ENCODE results near the gene KRT78.

Gene KRT78

GRCh38 chr12:52818887-52819420, 29.8 kb downstream of the KRT78 start:
- in situ Hi-C loops (cut with HindIII; ENCODE audit: low pct_ligation_motif_present, low pct_unique_long_range_greater_than_20kb, low sequenced_read_pairs): no loop called here
- no peak for DNase-seq

GRCh38 chr12:52818388-52818787, 30.4 kb downstream of the KRT78 start:
- no peak for DNase-seq

GRCh38 chr12:52817699-52818238, 31.0 kb downstream of the KRT78 start:
- in situ Hi-C loops (cut with HindIII; ENCODE audit: low pct_ligation_motif_present, low pct_unique_long_range_greater_than_20kb, low sequenced_read_pairs): no loop called here
- DNase-seq: no peak

More at GRCh38 chr12:52818388-52818787, 30.4 kb downstream of the KRT78 start:
- in situ Hi-C loops (cut with HindIII; ENCODE audit: low pct_ligation_motif_present, low pct_unique_long_range_greater_than_20kb, low sequenced_read_pairs): no loop called here

GRCh38 chr12:52817003-52817698, 31.6 kb downstream of the KRT78 start:
- DNase-seq: no peak
- in situ Hi-C loops (cut with HindIII; ENCODE audit: low pct_ligation_motif_present, low pct_unique_long_range_greater_than_20kb, low sequenced_read_pairs): no loop called here

GRCh38 chr12:52815676-52816588, 32.9 kb downstream of the KRT78 start:
- no peak for DNase-seq
- in situ Hi-C loops (cut with HindIII; ENCODE audit: low pct_ligation_motif_present, low pct_unique_long_range_greater_than_20kb, low sequenced_read_pairs): no loop called here

- no peak for DNase-seq
- in situ Hi-C loops (cut with HindIII; ENCODE audit: low pct_ligation_motif_present, low pct_unique_long_range_greater_than_20kb, low sequenced_read_pairs): no loop called here
Observed at GRCh38 chr12:52815161-52815560, 33.6 kb downstream of the KRT78 start.

- in situ Hi-C loops (cut with HindIII; ENCODE audit: low pct_ligation_motif_present, low pct_unique_long_range_greater_than_20kb, low sequenced_read_pairs): no loop called here
- no peak for DNase-seq
Observed at GRCh38 chr12:52814710-52815155, 34.1 kb downstream of the KRT78 start.

GRCh38 chr12:52813885-52814709, 34.7 kb downstream of the KRT78 start, which contains the start of gene KRT4:
Gene KRT4, minus strand, starts transcription at chr12:52814116. Its CDS starts 58 bp downstream, at chr12:52814058.
- in situ Hi-C loops (cut with HindIII; ENCODE audit: low pct_ligation_motif_present, low pct_unique_long_range_greater_than_20kb, low sequenced_read_pairs): no loop called here
- DNase-seq: no peak

GRCh38 chr12:52813203-52813819, 35.5 kb downstream of the KRT78 start:
- no peak for DNase-seq
- in situ Hi-C loops (cut with HindIII; ENCODE audit: low pct_ligation_motif_present, low pct_unique_long_range_greater_than_20kb, low sequenced_read_pairs): no loop called here

- DNase-seq: no peak
- in situ Hi-C loops (cut with HindIII; ENCODE audit: low pct_ligation_motif_present, low pct_unique_long_range_greater_than_20kb, low sequenced_read_pairs): no loop called here
Observed at GRCh38 chr12:52812749-52813148, 36.0 kb downstream of the KRT78 start.

GRCh38 chr12:52812073-52812400, 36.8 kb downstream of the KRT78 start:
- DNase-seq: no peak
- in situ Hi-C loops (cut with HindIII; ENCODE audit: low pct_ligation_motif_present, low pct_unique_long_range_greater_than_20kb, low sequenced_read_pairs): no loop called here

GRCh38 chr12:52811191-52812072, 37.4 kb downstream of the KRT78 start:
- in situ Hi-C loops (cut with HindIII; ENCODE audit: low pct_ligation_motif_present, low pct_unique_long_range_greater_than_20kb, low sequenced_read_pairs): no loop called here
- DNase-seq: no peak

- DNase-seq: no peak
- in situ Hi-C loops (cut with HindIII; ENCODE audit: low pct_ligation_motif_present, low pct_unique_long_range_greater_than_20kb, low sequenced_read_pairs): no loop called here
Observed at GRCh38 chr12:52810554-52810953, 38.2 kb downstream of the KRT78 start.

- no peak for DNase-seq
- in situ Hi-C loops (cut with HindIII; ENCODE audit: low pct_ligation_motif_present, low pct_unique_long_range_greater_than_20kb, low sequenced_read_pairs): no loop called here
Observed at GRCh38 chr12:52809166-52809565, 39.6 kb downstream of the KRT78 start.

- DNase-seq: no peak
- in situ Hi-C loops (cut with HindIII; ENCODE audit: low pct_ligation_motif_present, low pct_unique_long_range_greater_than_20kb, low sequenced_read_pairs): no loop called here
Observed at GRCh38 chr12:52808573-52809160, 40.1 kb downstream of the KRT78 start.

- no peak for DNase-seq
- in situ Hi-C loops (cut with HindIII; ENCODE audit: low pct_ligation_motif_present, low pct_unique_long_range_greater_than_20kb, low sequenced_read_pairs): no loop called here
Observed at GRCh38 chr12:52807544-52808470, 41.0 kb downstream of the KRT78 start.

Data from ACHN (cell line).